Esophagus squamous epithelium (tissue), 5 donors: ENCODE results near the gene SGCB. TPM values are rescaled to one million over a fixed set of nuclear protein-coding genes. Genes with fewer than 3 reads are reported as not detected.

Experiments used
- DNase-seq: peaks from one replicate; lab custom pipeline; 2025; lab: John Stamatoyannopoulos, UW
- H3K27ac ChIP-seq, 4 donors: fragments of 200-600 bp; sonication (generic); one replicate each; pipeline ENCODE4 v1.5.1; 2016 to 2019; ENCODE audit warnings: mild to moderate bottlenecking in 1 of 4
- H3K27me3 ChIP-seq, 4 donors: fragments of 200-600 bp; sonication (generic); 1 replicate in 3 of 4; 2 replicates in 1 of 4; pipeline versions ENCODE4 v1.5.1 to v1.6.0; 2017 to 2021; ENCODE audit warnings: antibody characterized with exemption in 1 of 4
- H3K36me3 ChIP-seq, 3 donors: fragments of 200-600 bp; sonication (generic); one replicate each; pipeline ENCODE4 v1.5.1; 2016 to 2019
- H3K4me1 ChIP-seq, 3 donors: fragments of 200-600 bp; sonication (generic); one replicate each; pipeline ENCODE4 v1.5.1; 2017 to 2019
- H3K4me3 ChIP-seq, 4 donors: fragments of 200-600 bp; sonication (generic); 1 replicate in 3 of 4; 2 replicates in 1 of 4; pipeline ENCODE4 v1.5.1; 2016 to 2019; ENCODE audit warnings: mild to moderate bottlenecking in 2 of 4, moderate library complexity in 1 of 4
- H3K9me3 ChIP-seq, 3 donors: fragments of 200-600 bp; sonication (generic); one replicate each; pipeline ENCODE4 v1.5.1; 2016 to 2019
- POLR2A ChIP-seq, 4 donors: fragments of 450-650 bp; IDR thresholded peaks; one replicate each; pipeline ENCODE4 v1.6.1; 2017; ENCODE audit warnings: antibody characterized with exemption in 4 of 4, mild to moderate bottlenecking in 4 of 4, moderate library complexity in 3 of 4
- WGBS, 2 donors: methylation state at CpG; one replicate each; pipeline ENCODE4 v1.1.5; 2018; 5-methylcytosine and 5-hydroxymethylcytosine counted together
- intact Hi-C: fragments of 100-400 bp; cut with DNase I; formaldehyde crosslinking; loops from one replicate; pipeline ENCODE4 v1.15.0; 2022
- total RNA-seq, 4 donors: library from RNA; depleted of rRNA; stranded (reverse); fragments of >200 nt; gene quantifications; one replicate each; pipeline ENCODE4 v1.1.0, GENCODE V29; 2016
- TF ChIP-seq, protein P1 (sequence below), 6 experiments: fragments of 450-650 bp in 4 of 6; fragments of 200-600 bp in 2 of 6; sonication (generic) in 2 of 6; IDR thresholded peaks; one replicate each; pipeline ENCODE4 v1.5.1; 2016 to 2019; ENCODE audit warnings: antibody characterized with exemption in 6 of 6, mild to moderate bottlenecking in 4 of 6, moderate library complexity in 4 of 6
- donor health status: DM: yes; HTN: yes; CAD: no.

The SGCB gene
- total RNA-seq, 4 donors from 2014 or later, result 3.1 to 20.4 (median 8.4) TPM

DNA sequence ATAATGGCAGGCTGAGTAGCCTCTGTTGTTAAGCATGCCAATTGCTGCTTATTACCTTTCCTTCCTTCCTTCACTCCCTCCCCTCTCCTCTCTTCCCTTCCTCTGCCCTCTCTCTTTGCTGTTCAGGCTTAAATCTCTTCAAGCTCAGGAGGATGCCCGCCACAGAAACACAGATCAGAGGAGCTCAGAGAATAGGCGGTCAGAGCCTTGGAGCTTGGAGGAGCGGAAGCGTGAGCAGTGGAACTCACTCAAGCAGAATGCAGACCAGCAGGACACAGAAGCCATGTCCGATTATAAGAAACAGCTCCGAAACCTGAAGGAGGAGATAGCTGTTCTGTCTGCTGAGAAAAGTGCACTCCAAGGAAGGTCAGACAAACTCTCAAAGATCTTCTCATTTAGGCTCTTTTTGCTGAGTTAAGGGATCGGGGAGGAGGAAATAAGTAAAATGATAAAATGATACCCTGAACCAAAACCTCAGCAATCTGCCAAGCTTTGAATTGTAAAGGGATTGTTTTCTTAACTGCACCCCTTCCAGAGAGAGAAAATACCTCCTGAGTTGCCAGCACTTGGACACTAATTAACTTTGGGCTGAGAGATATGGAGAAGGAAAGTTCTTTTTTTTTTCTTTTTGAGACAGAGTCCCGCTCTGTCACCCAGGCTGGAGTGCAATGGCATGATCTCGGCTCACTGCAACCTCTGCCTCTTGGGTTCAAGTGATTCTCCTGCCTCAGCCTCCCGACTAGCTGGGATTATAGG, 33.9 kb upstream of the SGCB start:
- intact Hi-C loops, result no loop called here
- 84 to 85% methylated on average over 8 to 9 of the region's 10 CpGs for WGBS, 2 donors
- Histone ChIP-seq H3K4me1 (no peaks in the 10 kb centered on the region), H3K27ac (no peak overlapping the region), H3K9me3 (no peaks in the 10 kb centered on the region), H3K27me3 (no peaks in the 10 kb centered on the region), H3K4me3 (no peak overlapping the region), H3K36me3 (no peaks in the 10 kb centered on the region)
- TF ChIP-seq, protein P1, sequence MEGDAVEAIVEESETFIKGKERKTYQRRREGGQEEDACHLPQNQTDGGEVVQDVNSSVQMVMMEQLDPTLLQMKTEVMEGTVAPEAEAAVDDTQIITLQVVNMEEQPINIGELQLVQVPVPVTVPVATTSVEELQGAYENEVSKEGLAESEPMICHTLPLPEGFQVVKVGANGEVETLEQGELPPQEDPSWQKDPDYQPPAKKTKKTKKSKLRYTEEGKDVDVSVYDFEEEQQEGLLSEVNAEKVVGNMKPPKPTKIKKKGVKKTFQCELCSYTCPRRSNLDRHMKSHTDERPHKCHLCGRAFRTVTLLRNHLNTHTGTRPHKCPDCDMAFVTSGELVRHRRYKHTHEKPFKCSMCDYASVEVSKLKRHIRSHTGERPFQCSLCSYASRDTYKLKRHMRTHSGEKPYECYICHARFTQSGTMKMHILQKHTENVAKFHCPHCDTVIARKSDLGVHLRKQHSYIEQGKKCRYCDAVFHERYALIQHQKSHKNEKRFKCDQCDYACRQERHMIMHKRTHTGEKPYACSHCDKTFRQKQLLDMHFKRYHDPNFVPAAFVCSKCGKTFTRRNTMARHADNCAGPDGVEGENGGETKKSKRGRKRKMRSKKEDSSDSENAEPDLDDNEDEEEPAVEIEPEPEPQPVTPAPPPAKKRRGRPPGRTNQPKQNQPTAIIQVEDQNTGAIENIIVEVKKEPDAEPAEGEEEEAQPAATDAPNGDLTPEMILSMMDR (IDR thresholded peaks at IDR 0.05), result no peak
- no peak for TF ChIP-seq POLR2A (IDR thresholded peaks at IDR 0.05)
- no peak for DNase-seq

DNA sequence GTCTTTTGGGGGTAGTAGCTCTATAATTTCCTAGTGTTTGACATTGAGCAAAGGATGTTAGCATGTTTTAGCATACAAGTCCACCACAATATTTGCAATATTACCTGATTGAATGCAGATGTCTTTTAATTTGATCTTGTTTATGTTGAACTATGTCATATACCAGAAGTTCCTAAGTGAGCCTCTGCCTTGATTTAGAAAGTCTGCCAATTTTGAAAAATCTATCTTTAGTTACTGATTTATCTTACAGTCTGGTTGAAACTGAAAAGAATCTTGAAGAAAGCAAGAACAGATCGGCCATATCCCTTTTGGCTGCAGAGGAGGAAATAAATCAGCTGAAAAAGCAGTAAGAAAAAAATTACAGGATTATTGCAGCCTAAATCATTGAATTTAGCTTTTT, 31.5 kb upstream of the SGCB start:
- H3K27ac ChIP-seq, result no peak overlapping the region
- no peak for TF ChIP-seq POLR2A (IDR thresholded peaks at IDR 0.05)
- TF ChIP-seq, protein P1 (IDR thresholded peaks at IDR 0.05), result no peak
- intact Hi-C loops, result no loop called here

DNA sequence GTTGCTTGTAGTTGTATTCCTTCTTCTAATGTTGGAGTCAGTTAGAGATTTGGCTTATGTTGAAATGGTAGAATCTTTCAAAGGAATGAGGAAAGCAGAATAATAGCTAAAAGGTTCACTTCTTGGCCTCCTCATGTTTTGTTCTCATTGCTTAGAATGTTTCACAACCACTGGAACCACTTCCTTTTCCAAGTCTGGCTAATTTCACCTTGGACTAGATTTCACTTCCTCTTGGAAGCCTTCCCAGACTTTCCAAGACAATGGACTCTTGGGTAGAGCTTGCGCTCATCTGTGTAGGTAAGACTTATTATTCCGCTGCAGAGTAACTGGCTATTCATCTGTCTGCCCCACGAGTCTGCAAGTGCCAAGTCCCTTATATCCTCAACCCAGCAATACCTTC, 21.3 kb upstream of the SGCB start:
- intact Hi-C loops, result no loop called here
- Histone ChIP-seq H3K36me3 (no peaks in the 10 kb centered on the region), H3K4me1 (peaks cover 13 to 33% (median 14%) of the 10 kb centered on the region in 3 donors), H3K4me3 (no peak overlapping the region), H3K27ac (peak overlapping the region in 3 of 4 donors; percentile 37 to 44 (median 44)), H3K27me3 (peaks cover 0 to 7% (median 0%) of the 10 kb centered on the region in 4 donors), H3K9me3 (no peaks in the 10 kb centered on the region)
- 33 to 63% methylated on average over 3 of the region's 3 CpGs for WGBS, 2 donors
- TF ChIP-seq, protein P1 (IDR thresholded peaks at IDR 0.05), result no peak
- DNase-seq, result no peak

More for the DNA sequence above, 31.5 kb upstream of the SGCB start:
- no peak for DNase-seq
- Histone ChIP-seq H3K4me3 (no peak overlapping the region), H3K9me3 (no peaks in the 10 kb centered on the region), H3K27me3 (no peaks in the 10 kb centered on the region), H3K4me1 (no peaks in the 10 kb centered on the region), H3K36me3 (no peaks in the 10 kb centered on the region)
- 60 to 73% methylated on average over 1 of the region's 1 CpG for WGBS, 2 donors

DNA sequence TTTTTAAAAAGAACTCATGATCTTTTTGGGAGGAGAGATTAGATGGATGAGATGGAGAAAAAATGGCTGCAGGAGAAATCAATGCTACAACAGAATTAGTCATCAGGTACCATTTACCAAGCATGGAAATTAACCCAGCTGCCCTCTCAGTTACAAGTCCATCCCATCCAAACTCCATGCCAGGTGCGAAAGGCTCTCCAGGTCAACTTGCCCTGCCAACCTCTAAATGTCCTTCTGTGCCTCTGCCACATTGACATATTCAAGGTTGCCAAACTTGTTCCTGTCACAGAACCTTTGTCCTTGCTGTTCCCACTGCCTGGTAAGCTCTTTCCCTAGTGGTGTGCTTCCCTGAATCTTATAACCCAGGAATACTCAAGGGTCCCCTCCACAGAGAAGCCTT, 20.2 kb upstream of the SGCB start:
- Histone ChIP-seq H3K9me3 (no peaks in the 10 kb centered on the region), H3K4me1 (peaks cover 13 to 33% (median 14%) of the 10 kb centered on the region in 3 donors), H3K27me3 (peaks cover 0 to 15% (median 0%) of the 10 kb centered on the region in 4 donors), H3K4me3 (no peak overlapping the region), H3K27ac (peak overlapping the region in 1 of 4 donors; percentile 44), H3K36me3 (no peaks in the 10 kb centered on the region)
- WGBS, 2 donors, result 82 to 95% methylated on average over 1 of the region's 1 CpG
- intact Hi-C loops, result no loop called here
- DNase-seq, result no peak
- TF ChIP-seq, protein P1 (IDR thresholded peaks at IDR 0.05), result no peak
- no peak for TF ChIP-seq POLR2A (IDR thresholded peaks at IDR 0.05)

DNA sequence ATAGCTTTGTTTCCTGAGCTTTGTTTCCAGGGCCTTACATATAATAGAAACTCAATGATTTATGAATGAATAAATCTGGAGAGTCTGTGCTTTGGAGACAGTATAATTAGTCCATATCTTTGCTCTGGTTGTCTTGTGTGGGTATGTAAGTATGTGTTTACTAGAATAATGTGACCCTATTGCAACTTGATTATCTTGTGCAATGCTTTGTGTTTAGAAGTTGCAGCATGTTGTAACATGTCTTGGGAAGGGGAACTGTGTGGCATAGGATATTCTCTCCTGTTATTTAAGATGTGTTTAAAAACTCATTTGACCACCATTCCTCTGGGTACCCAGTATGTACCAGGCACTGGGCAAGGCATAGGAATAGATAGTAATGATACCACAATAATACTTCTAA, 19.1 kb upstream of the SGCB start:
- H3K4me1 ChIP-seq, result peaks cover 14 to 41% (median 19%) of the 10 kb centered on the region in 3 donors
- peaks cover 0 to 17% (median 0%) of the 10 kb centered on the region in 4 donors for H3K27me3 ChIP-seq
- H3K9me3 ChIP-seq, result no peaks in the 10 kb centered on the region
- DNase-seq, result no peak
- no peak overlapping the region for H3K4me3 ChIP-seq
- H3K27ac ChIP-seq, result no peak overlapping the region
- intact Hi-C loops, result no loop called here
- no peaks in the 10 kb centered on the region for H3K36me3 ChIP-seq
- TF ChIP-seq, protein P1 (IDR thresholded peaks at IDR 0.05), result no peak
- TF ChIP-seq POLR2A (IDR thresholded peaks at IDR 0.05), result no peak
